Tibial nerve (tissue), 4 donors: ENCODE results near the gene ARHGEF16. TPM values are rescaled to one million over a fixed set of nuclear protein-coding genes. Genes with fewer than 3 reads are reported as not detected.

Experiments used
- DNase-seq, 2 donors: peaks; one replicate each; pipeline ENCODE4 v3.0.0-alpha.2; 2019; ENCODE audit warnings: low spot score in 2 of 2
- H3K27ac ChIP-seq, 4 donors: fragments of 200-600 bp; sonication (generic) in 3 of 4; one replicate each; pipeline ENCODE4 v1.5.1; 2017 to 2019; ENCODE audit warnings: mild to moderate bottlenecking in 1 of 4
- H3K27me3 ChIP-seq, 2 donors: fragments of 200-600 bp; sonication (generic) in 1 of 2; one replicate each; pipeline versions ENCODE4 v1.5.1 to v1.6.0; 2017 to 2019
- H3K36me3 ChIP-seq, 3 donors: fragments of 200-600 bp; sonication (generic); one replicate each; pipeline ENCODE4 v1.5.1; 2018 to 2019
- H3K4me1 ChIP-seq, 4 donors: fragments of 200-600 bp; sonication (generic) in 3 of 4; one replicate each; pipeline ENCODE4 v1.5.1; 2017 to 2019
- H3K4me3 ChIP-seq, 4 donors: fragments of 200-600 bp; sonication (generic) in 3 of 4; one replicate each; pipeline ENCODE4 v1.5.1; 2017 to 2019; ENCODE audit warnings: mild to moderate bottlenecking in 1 of 4, moderate library complexity in 1 of 4
- H3K9me3 ChIP-seq, 4 donors: fragments of 200-600 bp; sonication (generic) in 3 of 4; one replicate each; pipeline ENCODE4 v1.5.1; 2017 to 2019
- EP300 ChIP-seq, 2 donors: sonication (generic); formaldehyde crosslinking; IDR thresholded peaks; one replicate each; pipeline ENCODE4 v1.6.1; 2017; ENCODE audit warnings: antibody characterized with exemption in 2 of 2, mild to moderate bottlenecking in 1 of 2
- POLR2A ChIP-seq, 2 donors: fragments of 450-650 bp; IDR thresholded peaks; one replicate each; pipeline ENCODE4 v1.6.1; 2017; ENCODE audit warnings: antibody characterized with exemption in 2 of 2, mild to moderate bottlenecking in 2 of 2, moderate library complexity in 2 of 2
- WGBS, 2 donors: methylation state at CpG; one replicate each; pipeline ENCODE4 v1.1.5; 2018; 5-methylcytosine and 5-hydroxymethylcytosine counted together
- total RNA-seq, 4 donors: library from RNA; depleted of rRNA; stranded (reverse); fragments of >200 nt; gene quantifications; one replicate each; pipeline ENCODE4 v1.1.0, GENCODE V29; 2016
- TF ChIP-seq, protein P1 (sequence below), 5 experiments: fragments of 200-600 bp in 3 of 5; fragments of 450-650 bp in 2 of 5; sonication (generic) in 3 of 5; IDR thresholded peaks; one replicate each; pipeline ENCODE4 v1.5.1; 2016 to 2019; ENCODE audit warnings: antibody characterized with exemption in 5 of 5, mild to moderate bottlenecking in 3 of 5, moderate library complexity in 2 of 5

ARHGEF16 gene
- total RNA-seq, 4 donors from 2014 or later, result 10.0 to 19.2 (median 17.1) TPM

DNA sequence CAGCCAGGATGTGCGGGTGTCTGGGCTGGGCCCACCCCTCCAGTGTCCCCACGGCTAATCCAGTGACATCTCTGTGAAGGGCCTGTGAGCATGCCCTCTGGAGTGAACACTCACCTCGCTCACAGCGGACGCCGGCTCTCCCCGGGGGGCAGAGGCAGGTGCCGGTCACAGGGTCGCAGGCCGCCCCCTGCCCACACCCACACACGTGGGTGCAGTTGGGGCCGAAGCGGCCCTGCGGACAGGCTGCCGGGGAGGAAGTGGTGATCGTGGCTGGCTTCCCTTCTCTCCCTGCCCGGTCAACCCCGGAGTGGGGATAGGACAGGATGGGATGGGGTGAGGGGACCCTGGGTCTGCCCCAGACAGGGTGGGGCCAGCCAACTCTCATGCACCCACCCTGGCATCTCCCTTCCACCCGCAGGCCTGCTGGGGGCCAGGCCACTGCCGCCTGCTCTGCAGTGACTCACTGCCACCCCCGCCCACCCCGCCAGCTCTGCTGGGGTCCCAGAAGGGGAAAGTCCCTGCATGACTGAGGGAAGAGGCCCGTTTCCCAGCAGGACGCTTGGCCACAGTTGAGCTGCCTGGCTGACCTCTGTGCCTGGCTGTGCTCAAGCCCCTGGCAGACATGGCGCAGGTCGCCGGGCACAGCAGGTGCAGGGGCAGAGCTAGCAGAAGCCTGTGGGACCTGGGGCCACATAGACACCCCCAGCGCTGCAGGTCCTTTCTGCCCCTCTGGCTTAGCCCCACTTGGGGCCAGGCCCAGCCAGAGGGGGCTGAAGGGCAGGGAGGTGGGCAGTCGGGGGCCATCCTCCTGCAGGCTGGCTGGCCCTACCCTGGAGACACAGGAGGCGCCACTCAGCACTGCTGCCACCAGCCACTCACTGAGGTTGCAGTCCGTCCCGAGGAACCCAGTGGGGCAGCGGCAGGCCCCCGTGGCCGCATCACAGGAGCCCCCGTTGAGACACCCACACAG lies 41.6 kb downstream of the ARHGEF16 start:
- Histone ChIP-seq H3K9me3 (no peaks in the 10 kb centered on the region), H3K27ac (no peak overlapping the region), H3K4me3 (no peak overlapping the region), H3K27me3 (no peaks in the 10 kb centered on the region), H3K36me3 (peaks cover 0 to 33% (median 0%) of the 10 kb centered on the region in 3 donors), H3K4me1 (peaks cover 0 to 8% (median under 1%) of the 10 kb centered on the region in 4 donors)
- DNase-seq, result no peak
- no peak for TF ChIP-seq EP300 (IDR thresholded peaks at IDR 0.05)
- TF ChIP-seq POLR2A (IDR thresholded peaks at IDR 0.05), result no peak
- TF ChIP-seq, protein P1, sequence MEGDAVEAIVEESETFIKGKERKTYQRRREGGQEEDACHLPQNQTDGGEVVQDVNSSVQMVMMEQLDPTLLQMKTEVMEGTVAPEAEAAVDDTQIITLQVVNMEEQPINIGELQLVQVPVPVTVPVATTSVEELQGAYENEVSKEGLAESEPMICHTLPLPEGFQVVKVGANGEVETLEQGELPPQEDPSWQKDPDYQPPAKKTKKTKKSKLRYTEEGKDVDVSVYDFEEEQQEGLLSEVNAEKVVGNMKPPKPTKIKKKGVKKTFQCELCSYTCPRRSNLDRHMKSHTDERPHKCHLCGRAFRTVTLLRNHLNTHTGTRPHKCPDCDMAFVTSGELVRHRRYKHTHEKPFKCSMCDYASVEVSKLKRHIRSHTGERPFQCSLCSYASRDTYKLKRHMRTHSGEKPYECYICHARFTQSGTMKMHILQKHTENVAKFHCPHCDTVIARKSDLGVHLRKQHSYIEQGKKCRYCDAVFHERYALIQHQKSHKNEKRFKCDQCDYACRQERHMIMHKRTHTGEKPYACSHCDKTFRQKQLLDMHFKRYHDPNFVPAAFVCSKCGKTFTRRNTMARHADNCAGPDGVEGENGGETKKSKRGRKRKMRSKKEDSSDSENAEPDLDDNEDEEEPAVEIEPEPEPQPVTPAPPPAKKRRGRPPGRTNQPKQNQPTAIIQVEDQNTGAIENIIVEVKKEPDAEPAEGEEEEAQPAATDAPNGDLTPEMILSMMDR (IDR thresholded peaks at IDR 0.05), result no peak
- WGBS, 2 donors, result 66 to 70% methylated on average over 22 of the region's 36 CpGs

DNA sequence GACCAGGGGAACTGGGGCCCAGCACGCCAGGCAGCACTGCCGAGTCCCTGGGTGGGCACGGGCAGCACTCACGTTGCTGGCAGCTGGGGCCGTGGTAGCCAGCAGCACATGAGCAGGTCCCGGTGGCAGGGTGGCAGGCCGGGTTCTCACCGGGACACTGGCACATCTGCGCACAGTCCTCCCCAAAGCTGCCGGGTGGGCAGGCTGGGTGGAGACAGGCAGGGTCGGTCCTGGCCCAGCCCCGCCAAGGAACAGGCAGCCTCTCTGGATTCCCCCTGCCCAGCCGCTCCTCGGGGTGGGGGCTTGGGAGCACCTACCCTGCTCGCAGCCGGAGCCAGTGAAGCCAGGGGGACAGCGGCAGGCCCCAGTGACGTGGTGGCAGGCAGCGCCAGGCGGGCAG lies 42.5 kb downstream of the ARHGEF16 start:
- TF ChIP-seq, protein P1 (IDR thresholded peaks at IDR 0.05), result no peak
- TF ChIP-seq EP300 (IDR thresholded peaks at IDR 0.05) (no peak), POLR2A (IDR thresholded peaks at IDR 0.05) (no peak)
- Histone ChIP-seq H3K9me3 (no peaks in the 10 kb centered on the region), H3K27ac (no peak overlapping the region), H3K4me3 (no peak overlapping the region), H3K27me3 (no peaks in the 10 kb centered on the region), H3K36me3 (peaks cover 0 to 34% (median 0%) of the 10 kb centered on the region in 3 donors), H3K4me1 (no peaks in the 10 kb centered on the region)
- DNase-seq, result no peak
- WGBS, 2 donors, result 91 to 92% methylated on average over 6 to 13 of the region's 20 CpGs

DNA sequence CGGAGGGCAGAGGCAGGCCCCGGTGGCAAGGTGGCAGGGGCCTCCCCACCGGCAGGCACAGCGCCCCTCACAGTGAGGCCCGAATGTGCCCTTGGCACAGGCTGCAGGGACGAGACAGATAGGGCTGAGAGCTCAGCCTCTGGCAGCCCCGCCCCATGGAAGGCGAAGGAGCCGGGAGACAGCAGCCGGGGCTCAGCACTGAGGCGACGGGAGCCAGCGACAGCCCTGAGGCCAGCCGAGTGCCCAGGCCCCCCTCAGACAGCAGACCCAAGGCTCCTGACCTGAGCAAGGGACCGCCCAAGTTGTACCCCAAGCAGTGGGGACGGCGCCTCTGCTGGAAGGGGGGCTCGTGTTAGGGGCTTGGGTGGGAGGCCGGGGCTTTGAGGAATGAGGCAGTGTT lies 43.1 kb downstream of the ARHGEF16 start:
- WGBS, 2 donors, result 81 to 88% methylated on average over 6 to 9 of the region's 19 CpGs
- Histone ChIP-seq H3K27me3 (no peaks in the 10 kb centered on the region), H3K36me3 (peaks cover 0 to 34% (median 0%) of the 10 kb centered on the region in 3 donors), H3K9me3 (no peaks in the 10 kb centered on the region), H3K4me3 (no peak overlapping the region), H3K4me1 (peaks cover 0 to 3% (median 0%) of the 10 kb centered on the region in 4 donors), H3K27ac (no peak overlapping the region)
- TF ChIP-seq POLR2A (IDR thresholded peaks at IDR 0.05), result no peak
- TF ChIP-seq, protein P1 (IDR thresholded peaks at IDR 0.05), result no peak
- no peak for TF ChIP-seq EP300 (IDR thresholded peaks at IDR 0.05)
- no peak for DNase-seq

DNA sequence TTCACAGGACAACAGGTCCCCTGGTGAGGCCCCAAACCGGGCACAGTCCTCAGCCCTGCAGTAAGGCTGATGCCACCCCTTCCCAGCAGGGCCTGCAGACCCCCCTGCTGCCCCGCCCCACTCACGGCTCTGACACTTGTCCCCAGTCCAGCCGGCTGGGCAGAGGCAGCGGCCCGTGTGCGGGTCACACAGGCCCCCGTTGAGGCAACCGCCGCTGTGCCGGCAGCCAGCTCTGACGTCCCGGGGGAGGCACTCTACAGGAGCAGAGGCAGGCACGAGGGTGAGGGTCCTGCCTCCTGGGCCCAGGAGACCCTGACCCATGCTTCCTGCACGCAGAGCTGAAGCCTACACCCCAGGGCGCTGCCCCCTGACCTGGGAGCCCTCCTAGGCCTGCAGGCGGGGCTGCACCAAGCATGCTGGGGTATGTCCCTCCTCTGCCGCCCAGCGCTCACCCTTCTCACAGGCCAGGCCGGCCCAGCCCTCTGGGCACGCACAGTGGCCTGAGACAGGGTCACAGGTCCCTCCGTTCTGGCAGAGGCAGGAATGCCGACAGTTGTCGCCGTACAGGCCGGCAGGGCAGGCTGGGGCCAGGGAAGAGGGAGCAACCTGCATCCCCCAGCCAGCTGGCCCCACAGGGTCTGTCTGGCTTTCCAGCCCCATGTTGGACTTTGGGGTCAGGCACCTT lies 43.9 kb downstream of the ARHGEF16 start:
- H3K27ac ChIP-seq, result no peak overlapping the region

More for the DNA sequence above, 43.9 kb downstream of the ARHGEF16 start:
- Histone ChIP-seq H3K4me3 (no peak overlapping the region), H3K27me3 (no peaks in the 10 kb centered on the region), H3K4me1 (peaks cover 0 to 12% (median 0%) of the 10 kb centered on the region in 4 donors), H3K9me3 (no peaks in the 10 kb centered on the region), H3K36me3 (peaks cover 0 to 34% (median 0%) of the 10 kb centered on the region in 3 donors)
- DNase-seq, result no peak
- no peak for TF ChIP-seq EP300 (IDR thresholded peaks at IDR 0.05)
- TF ChIP-seq POLR2A (IDR thresholded peaks at IDR 0.05), result no peak
- TF ChIP-seq, protein P1 (IDR thresholded peaks at IDR 0.05), result no peak
- 75 to 88% methylated on average over 10 to 21 of the region's 26 CpGs for WGBS, 2 donors
